Measurements from ENCODE around the gene MYD88. TPM values are rescaled to one million over a fixed set of nuclear protein-coding genes. Genes with fewer than 3 reads are reported as not detected.
A peak's percentile ranks its signal among the peaks of the same experiment; 100 is the strongest.

MYD88 gene
- total and polyA plus RNA-seq, 5 donors = 8.4 to 19.8 (median 12.7) TPM

DNA sequence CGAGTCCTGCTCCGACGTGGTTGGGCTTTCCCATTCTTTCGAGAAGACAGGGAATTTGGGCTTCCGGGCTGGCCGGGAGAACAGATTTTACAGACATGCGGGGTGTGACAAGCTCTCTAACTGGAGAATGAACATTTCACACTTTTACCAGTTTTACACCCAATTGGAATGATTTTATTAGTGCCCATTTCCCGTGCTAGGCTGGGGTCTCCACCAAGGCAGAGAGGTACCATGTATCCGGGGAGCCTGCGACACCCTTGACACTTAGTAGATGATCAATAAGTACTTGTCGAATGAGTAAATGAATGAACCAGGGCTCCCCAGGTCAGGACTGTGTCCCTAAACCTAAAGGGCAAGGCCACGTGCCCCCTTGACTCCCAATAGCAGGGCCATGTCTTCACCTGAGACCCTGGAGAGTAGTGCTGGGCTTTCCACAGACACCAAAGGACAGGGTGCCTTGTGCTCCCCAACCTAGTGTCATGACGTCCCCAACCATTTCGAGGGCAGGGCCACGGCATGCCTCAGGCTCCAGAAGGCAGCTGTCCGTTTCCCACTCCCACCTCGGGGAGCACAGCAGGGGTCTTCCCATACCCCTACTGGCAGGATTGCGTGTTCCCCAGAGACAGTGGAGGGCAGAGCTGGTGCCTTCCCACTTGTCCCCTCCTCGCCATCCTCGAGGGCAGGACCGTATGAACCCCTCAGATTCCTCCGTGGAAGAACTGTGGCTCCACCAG, 679 bp upstream of the MYD88 start:
- 17% methylated on average over 22 of the region's 22 CpGs for WGBS
- H3K27me3 ChIP-seq (ENCODE audit: control insufficient read depth, insufficient read depth) = no peaks in the 10 kb centered on the region
- DNase-seq (peak in 1 of 3 donors; percentile 59), ATAC-seq (peak in 1 of 2 donors; percentile 1)
- intact Hi-C loops (cut with DNase I) = loop anchor here in 1 of 4 donors (2.0 kb wide), 1 partner anchor 27 kb away; the partner anchor contains the start of gene OXSR1
- peaks cover 10% of the 10 kb centered on the region for H3K4me1 ChIP-seq (ENCODE audit: control insufficient read depth, insufficient read depth, low read length)
- peak overlapping the region; percentile 97 for H3K27ac ChIP-seq (ENCODE audit: low read length)
- H3K9me3 ChIP-seq (ENCODE audit: control insufficient read depth, low read length) = no peaks in the 10 kb centered on the region
- peak overlapping the region; percentile 60 for H3K4me3 ChIP-seq (ENCODE audit: low read length)

DNA sequence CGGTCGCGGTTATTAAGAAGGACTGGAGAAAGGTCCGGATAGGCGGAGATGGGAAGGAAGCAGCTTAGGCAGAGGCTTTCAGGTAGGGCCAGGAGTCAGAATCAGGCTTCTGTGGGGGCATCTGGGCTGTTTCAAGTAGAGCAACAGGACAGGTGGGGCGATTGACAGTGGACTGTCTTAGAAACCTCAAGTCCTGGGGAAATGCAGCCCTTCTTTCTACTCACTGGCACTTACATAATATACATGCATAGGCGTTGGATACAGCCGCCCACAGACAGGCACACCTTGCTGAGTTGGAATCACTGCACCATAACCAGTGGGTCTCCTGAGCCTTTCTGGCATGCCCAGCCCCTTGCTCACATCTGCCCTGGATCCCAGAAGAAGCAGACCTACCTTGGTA, 730 bp downstream of the MYD88 start:
- intact Hi-C loops (cut with DNase I) = loop anchor here in 1 of 4 donors (2.0 kb wide), 1 partner anchor 26 kb away; the partner anchor contains the start of gene OXSR1
- Histone ChIP-seq H3K9me3 (ENCODE audit: control insufficient read depth, low read length) (no peaks in the 10 kb centered on the region), H3K27ac (ENCODE audit: low read length) (no peak overlapping the region), H3K4me3 (ENCODE audit: low read length) (peak overlapping the region; percentile 60), H3K4me1 (ENCODE audit: control insufficient read depth, insufficient read depth, low read length) (peaks cover 10% of the 10 kb centered on the region), H3K27me3 (ENCODE audit: control insufficient read depth, insufficient read depth) (no peaks in the 10 kb centered on the region)
- no peak for ATAC-seq
- DNase-seq = no peak
- 16% methylated on average over 8 of the region's 8 CpGs for WGBS

DNA sequence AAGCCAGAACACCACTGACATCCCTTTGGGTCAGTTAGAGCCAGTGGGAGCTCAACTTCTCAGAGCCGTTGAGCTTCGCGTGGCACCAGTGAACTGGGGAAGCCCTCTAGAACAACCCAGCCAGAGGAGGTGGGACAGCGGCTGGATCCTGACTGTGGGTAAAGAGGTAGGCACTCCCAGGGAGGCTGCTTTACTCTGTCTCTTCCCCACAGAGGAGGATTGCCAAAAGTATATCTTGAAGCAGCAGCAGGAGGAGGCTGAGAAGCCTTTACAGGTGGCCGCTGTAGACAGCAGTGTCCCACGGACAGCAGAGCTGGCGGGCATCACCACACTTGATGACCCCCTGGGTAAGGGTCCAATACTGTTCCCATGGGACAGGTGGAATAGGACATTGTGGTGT, 1.2 kb downstream of the MYD88 start:
- intact Hi-C loops (cut with DNase I) = loop anchor here in 1 of 4 donors (2.0 kb wide), 1 partner anchor 25 kb away; the partner anchor contains the start of gene OXSR1
- Histone ChIP-seq H3K4me1 (ENCODE audit: control insufficient read depth, insufficient read depth, low read length) (peaks cover 10% of the 10 kb centered on the region), H3K27ac (ENCODE audit: low read length) (no peak overlapping the region), H3K27me3 (ENCODE audit: control insufficient read depth, insufficient read depth) (no peaks in the 10 kb centered on the region), H3K9me3 (ENCODE audit: control insufficient read depth, low read length) (no peaks in the 10 kb centered on the region), H3K4me3 (ENCODE audit: low read length) (peak overlapping the region; percentile 60)
- DNase-seq = peak in 1 of 3 donors; percentile 31
- 88% methylated on average over 7 of the region's 7 CpGs for WGBS
- no peak for ATAC-seq

DNA sequence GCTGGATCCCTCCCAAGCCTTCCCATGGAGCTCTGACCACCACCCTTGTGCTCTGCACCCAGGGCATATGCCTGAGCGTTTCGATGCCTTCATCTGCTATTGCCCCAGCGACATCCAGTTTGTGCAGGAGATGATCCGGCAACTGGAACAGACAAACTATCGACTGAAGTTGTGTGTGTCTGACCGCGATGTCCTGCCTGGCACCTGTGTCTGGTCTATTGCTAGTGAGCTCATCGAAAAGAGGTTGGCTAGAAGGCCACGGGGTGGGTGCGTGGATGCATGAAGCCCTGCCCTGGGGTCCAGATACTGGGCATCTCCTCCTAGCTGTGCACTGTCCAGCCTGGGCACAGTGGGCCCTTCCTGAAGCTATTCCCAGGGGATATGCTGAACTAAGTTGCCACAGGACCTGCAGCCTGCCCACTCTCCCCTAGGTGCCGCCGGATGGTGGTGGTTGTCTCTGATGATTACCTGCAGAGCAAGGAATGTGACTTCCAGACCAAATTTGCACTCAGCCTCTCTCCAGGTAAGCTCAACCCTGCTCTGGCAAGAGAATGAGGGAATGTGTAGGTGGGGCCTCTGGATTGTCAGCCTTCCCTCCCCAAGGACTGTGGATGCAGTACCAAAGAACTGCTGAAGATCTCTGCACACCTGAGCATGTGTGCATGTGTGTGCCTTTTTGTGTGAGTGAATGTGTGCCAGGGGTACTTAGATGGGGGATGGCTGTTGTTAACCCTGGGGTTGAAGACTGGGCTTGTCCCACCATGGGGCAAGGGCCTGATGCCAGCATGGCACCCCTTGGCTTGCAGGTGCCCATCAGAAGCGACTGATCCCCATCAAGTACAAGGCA, 2.1 kb downstream of the MYD88 start:
- Histone ChIP-seq H3K27me3 (ENCODE audit: control insufficient read depth, insufficient read depth) (no peaks in the 10 kb centered on the region), H3K27ac (ENCODE audit: low read length) (no peak overlapping the region), H3K4me3 (ENCODE audit: low read length) (no peak overlapping the region), H3K9me3 (ENCODE audit: control insufficient read depth, low read length) (no peaks in the 10 kb centered on the region), H3K4me1 (ENCODE audit: control insufficient read depth, insufficient read depth, low read length) (peaks cover 10% of the 10 kb centered on the region)
- no peak for ATAC-seq
- intact Hi-C loops (cut with DNase I) = no loop called here
- 95% methylated on average over 13 of the region's 13 CpGs for WGBS
- peak in 1 of 3 donors; percentile 39 for DNase-seq

DNA sequence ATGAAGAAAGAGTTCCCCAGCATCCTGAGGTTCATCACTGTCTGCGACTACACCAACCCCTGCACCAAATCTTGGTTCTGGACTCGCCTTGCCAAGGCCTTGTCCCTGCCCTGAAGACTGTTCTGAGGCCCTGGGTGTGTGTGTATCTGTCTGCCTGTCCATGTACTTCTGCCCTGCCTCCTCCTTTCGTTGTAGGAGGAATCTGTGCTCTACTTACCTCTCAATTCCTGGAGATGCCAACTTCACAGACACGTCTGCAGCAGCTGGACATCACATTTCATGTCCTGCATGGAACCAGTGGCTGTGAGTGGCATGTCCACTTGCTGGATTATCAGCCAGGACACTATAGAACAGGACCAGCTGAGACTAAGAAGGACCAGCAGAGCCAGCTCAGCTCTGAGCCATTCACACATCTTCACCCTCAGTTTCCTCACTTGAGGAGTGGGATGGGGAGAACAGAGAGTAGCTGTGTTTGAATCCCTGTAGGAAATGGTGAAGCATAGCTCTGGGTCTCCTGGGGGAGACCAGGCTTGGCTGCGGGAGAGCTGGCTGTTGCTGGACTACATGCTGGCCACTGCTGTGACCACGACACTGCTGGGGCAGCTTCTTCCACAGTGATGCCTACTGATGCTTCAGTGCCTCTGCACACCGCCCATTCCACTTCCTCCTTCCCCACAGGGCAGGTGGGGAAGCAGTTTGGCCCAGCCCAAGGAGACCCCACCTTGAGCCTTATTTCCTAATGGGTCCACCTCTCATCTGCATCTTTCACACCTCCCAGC, 2.9 kb downstream of the MYD88 start:
- Histone ChIP-seq H3K27ac (ENCODE audit: low read length) (no peak overlapping the region), H3K27me3 (ENCODE audit: control insufficient read depth, insufficient read depth) (no peaks in the 10 kb centered on the region), H3K9me3 (ENCODE audit: control insufficient read depth, low read length) (no peaks in the 10 kb centered on the region), H3K4me1 (ENCODE audit: control insufficient read depth, insufficient read depth, low read length) (peaks cover 8% of the 10 kb centered on the region), H3K4me3 (ENCODE audit: low read length) (no peak overlapping the region)
- no peak for ATAC-seq
- intact Hi-C loops (cut with DNase I) = no loop called here
- WGBS = 87% methylated on average over 7 of the region's 7 CpGs
- DNase-seq = peak in 1 of 3 donors; percentile 32

DNA sequence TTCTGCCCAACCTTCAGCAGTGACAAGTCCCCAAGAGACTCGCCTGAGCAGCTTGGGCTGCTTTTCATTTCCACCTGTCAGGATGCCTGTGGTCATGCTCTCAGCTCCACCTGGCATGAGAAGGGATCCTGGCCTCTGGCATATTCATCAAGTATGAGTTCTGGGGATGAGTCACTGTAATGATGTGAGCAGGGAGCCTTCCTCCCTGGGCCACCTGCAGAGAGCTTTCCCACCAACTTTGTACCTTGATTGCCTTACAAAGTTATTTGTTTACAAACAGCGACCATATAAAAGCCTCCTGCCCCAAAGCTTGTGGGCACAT, 3.5 kb downstream of the MYD88 start:
- Histone ChIP-seq H3K27ac (ENCODE audit: low read length) (no peak overlapping the region), H3K4me3 (ENCODE audit: low read length) (no peak overlapping the region), H3K4me1 (ENCODE audit: control insufficient read depth, insufficient read depth, low read length) (peaks cover 8% of the 10 kb centered on the region), H3K27me3 (ENCODE audit: control insufficient read depth, insufficient read depth) (no peaks in the 10 kb centered on the region), H3K9me3 (ENCODE audit: control insufficient read depth, low read length) (no peaks in the 10 kb centered on the region)
- WGBS = 92% methylated on average over 2 of the region's 2 CpGs
- intact Hi-C loops (cut with DNase I) = no loop called here
- DNase-seq = no peak
- no peak for ATAC-seq

DNA sequence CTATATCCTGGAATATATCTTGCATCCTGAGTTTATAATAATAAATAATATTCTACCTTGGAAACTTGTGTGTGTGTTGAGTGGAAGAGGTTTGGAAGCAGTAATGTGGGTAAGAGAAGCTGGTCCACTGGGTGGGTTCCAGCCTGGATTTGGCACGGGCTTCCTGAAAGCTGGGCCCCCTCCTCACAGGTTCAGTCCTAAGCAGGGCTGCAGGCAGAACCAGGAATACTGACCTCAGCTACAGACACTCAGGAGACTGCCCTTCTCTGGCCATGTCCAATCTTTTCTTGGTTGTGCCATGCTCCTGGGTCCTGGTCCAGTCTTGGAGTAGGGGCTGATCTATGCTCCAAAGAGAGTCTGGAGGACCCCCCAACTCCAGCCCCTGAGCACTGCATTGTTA, 4.5 kb downstream of the MYD88 start:
- no peaks in the 10 kb centered on the region for H3K9me3 ChIP-seq (ENCODE audit: control insufficient read depth, low read length)
- ATAC-seq (no peak), DNase-seq (no peak)
- 80% methylated on average over 1 of the region's 1 CpG for WGBS
- no peaks in the 10 kb centered on the region for H3K27me3 ChIP-seq (ENCODE audit: control insufficient read depth, insufficient read depth)
- intact Hi-C loops (cut with DNase I) = no loop called here
- no peak overlapping the region for H3K27ac ChIP-seq (ENCODE audit: low read length)
- H3K4me1 ChIP-seq (ENCODE audit: control insufficient read depth, insufficient read depth, low read length) = peaks cover 5% of the 10 kb centered on the region
- no peak overlapping the region for H3K4me3 ChIP-seq (ENCODE audit: low read length)

DNA sequence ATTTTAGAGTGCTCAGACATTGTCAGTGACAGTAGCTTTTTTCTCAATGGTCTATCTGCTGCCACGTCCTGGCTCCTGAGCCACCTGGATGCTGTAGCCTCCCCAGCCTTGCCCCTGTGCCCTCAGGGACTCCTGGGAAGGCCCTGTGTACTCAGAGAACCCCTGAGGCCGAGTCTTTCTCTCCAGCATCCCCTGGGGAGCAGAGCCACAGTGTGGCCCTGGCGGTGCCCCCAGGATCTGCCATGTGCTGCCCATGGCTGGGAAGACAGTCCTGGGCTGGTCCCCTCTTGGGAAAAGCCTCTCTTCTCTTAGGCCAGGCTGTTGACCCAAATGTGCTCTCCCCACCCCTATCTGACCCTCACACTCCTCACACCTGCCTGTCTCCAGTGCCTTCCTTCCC, 5.0 kb downstream of the MYD88 start:
- Histone ChIP-seq H3K27me3 (ENCODE audit: control insufficient read depth, insufficient read depth) (no peaks in the 10 kb centered on the region), H3K9me3 (ENCODE audit: control insufficient read depth, low read length) (no peaks in the 10 kb centered on the region), H3K27ac (ENCODE audit: low read length) (no peak overlapping the region), H3K4me3 (ENCODE audit: low read length) (no peak overlapping the region), H3K4me1 (ENCODE audit: control insufficient read depth, insufficient read depth, low read length) (peaks cover 4% of the 10 kb centered on the region)
- 71% methylated on average over 3 of the region's 3 CpGs for WGBS
- DNase-seq (peak in 1 of 3 donors; percentile 29), ATAC-seq (no peak)
- intact Hi-C loops (cut with DNase I) = no loop called here

DNA sequence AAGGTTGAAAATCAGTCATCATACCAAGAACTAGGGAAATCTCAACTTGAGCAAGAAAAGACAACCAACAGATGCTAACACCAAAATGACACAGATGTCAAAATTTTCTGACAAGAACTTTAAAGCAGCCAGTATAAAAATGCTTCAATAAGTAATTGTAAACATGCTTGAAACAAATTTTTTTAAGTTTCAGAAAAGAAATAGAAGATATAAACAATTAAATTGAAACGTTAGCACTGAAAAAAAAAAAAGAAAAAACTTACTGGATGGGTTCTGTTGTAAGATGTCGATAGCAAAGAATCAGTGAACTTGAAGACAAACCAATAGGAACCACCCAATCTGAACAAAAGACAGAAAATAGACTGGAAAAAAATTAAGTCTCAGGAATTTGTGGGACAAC, 8.0 kb downstream of the MYD88 start:
- 88% methylated on average over 2 of the region's 2 CpGs for WGBS
- no peaks in the 10 kb centered on the region for H3K27me3 ChIP-seq (ENCODE audit: control insufficient read depth, insufficient read depth)
- DNase-seq = no peak

DNA sequence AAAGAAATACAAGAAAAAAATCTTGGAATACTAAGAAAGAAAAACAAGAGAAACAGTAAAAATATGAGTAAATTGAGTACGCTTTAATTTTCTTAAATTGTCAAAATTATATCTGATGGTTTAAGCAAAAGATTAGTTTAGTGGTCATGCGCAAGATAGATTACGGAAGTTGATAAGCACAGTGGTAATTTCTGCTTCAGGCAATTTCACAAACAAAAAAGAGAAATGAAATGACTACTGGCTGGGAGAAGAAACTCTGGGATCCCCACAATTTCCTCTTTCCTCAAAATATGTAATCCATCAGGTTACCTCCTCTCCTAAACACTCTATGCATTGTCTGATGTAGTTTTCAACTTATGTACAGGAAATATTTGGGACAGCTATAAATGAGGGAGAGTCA, 9.0 kb downstream of the MYD88 start:
- DNase-seq = no peak
- ATAC-seq = no peak
- H3K4me3 ChIP-seq (ENCODE audit: low read length) = no peak overlapping the region
- H3K27me3 ChIP-seq (ENCODE audit: control insufficient read depth, insufficient read depth) = no peaks in the 10 kb centered on the region
- intact Hi-C loops (cut with DNase I) = no loop called here
- no peaks in the 10 kb centered on the region for H3K4me1 ChIP-seq (ENCODE audit: control insufficient read depth, insufficient read depth, low read length)
- WGBS = 90% methylated on average over 3 of the region's 3 CpGs
- no peak overlapping the region for H3K27ac ChIP-seq (ENCODE audit: low read length)
- no peaks in the 10 kb centered on the region for H3K9me3 ChIP-seq (ENCODE audit: control insufficient read depth, low read length)

More for the DNA sequence above, 8.0 kb downstream of the MYD88 start:
- no peak overlapping the region for H3K4me3 ChIP-seq (ENCODE audit: low read length)
- H3K9me3 ChIP-seq (ENCODE audit: control insufficient read depth, low read length) = no peaks in the 10 kb centered on the region
- H3K4me1 ChIP-seq (ENCODE audit: control insufficient read depth, insufficient read depth, low read length) = no peaks in the 10 kb centered on the region
- intact Hi-C loops (cut with DNase I) = no loop called here
- no peak overlapping the region for H3K27ac ChIP-seq (ENCODE audit: low read length)
- no peak for ATAC-seq
